Measurements from ENCODE around the gene SERP1.
"Not testable (repeated sequence)": the region's sequence is repeated elsewhere in the genome, so short reads cannot be mapped to it uniquely, and the experiment has no call there.

Gene SERP1

DNA sequence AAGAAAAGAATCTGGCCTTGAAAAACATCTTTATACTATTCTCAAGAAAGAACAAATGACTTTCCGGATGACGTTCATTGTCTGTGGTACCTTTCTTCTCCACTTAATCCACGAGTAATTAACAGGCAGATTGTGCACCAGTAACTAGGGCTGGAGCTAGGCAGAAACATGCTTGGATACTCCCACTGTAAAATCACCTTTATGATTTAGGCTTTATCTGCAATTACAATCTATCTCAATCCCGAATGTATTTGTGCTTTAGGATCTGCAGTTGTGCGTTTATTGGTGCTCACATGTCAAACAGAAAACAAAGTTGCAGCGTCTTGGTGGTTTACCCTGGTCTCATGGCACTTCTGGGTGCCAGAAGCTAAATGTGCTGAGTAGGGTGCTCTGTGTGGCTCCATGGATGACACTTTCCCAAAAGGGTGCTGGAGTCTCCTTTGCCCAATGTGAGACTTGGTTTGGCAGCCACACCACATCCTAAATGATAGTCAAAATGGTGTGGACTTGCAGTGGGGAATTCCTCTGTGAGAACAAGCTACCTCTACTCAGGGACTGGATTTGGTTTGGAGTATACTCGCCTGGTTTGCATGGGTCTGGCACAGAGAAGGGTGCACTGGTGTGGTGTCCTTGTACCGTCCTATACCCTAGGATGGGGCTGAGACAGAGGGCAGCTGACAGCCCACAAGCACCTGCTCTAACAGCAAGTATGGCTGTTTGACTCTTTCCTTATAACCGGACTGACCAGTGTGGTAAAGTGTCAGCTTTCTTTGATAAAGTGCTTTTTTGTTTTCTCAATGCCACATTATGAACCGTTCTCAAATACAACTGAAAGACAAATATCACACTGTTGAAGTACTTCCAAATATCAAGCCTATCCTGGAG is 7.7 kb downstream of the SERP1 start:
- DNase-seq (ENCODE audit: low read depth in 3 of 3), result no peak

DNA sequence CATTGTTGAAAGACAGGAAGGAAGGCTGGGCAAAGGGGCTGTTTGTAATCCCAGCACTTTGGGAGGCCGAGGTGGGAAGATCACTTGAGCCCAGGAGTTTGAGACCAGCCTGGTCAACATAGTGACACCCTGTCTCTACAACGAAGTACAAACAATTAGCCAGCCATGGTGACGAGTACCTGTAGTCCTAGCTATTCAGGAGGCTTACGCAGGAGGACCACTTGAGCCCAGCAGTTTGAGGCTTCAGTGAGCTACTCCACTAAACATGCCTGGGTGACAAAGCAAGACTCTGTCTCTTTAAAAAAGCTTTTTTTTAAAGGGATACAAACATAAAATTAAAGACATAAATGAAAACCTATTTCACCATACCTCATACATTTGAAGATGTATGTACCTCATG is 11.1 kb downstream of the SERP1 start:
- no peak for DNase-seq (ENCODE audit: low read depth in 3 of 3)

DNA sequence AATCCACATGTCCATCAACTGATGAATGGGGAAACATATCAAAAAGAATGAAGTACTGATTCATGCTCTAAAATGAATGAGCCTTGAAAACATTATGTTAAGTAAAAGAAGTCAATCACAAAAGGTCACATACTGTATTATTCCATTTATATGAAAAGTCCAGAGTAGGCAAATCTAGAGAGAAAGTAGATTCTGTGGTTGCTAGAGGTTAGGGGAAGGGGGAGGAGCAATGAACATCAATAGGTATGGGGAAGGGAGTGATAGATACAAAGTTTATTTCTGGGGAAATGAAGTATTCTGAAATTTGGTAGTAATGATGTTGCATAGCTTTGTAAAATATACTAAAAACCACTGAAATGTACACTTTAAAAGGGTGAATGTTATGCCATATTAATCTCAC is 14.5 kb downstream of the SERP1 start:
- DNase-seq (ENCODE audit: low read depth in 3 of 3), result no peak

DNA sequence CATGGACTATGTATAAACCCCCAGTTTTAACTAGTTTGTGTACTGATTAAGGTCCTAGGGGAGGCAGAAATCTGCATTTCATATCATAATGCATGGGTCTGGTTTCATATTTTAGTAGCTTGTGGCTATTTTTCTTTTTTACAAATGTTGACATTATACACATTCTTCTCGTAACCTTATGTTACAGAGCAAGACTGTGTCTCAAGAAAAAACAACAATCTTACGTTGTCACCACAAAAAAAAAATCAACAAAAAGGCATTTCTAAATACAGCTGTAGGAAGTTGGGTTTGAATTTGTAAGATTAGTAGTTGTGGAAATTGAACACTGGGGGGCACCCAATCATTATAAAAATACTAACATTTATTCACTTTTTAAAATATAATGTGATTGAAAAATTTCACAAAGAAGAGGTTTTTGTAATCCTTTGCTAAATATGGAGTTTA is 17.9 kb downstream of the SERP1 start:
- DNase-seq (ENCODE audit: low read depth in 3 of 3), result no peak

DNA sequence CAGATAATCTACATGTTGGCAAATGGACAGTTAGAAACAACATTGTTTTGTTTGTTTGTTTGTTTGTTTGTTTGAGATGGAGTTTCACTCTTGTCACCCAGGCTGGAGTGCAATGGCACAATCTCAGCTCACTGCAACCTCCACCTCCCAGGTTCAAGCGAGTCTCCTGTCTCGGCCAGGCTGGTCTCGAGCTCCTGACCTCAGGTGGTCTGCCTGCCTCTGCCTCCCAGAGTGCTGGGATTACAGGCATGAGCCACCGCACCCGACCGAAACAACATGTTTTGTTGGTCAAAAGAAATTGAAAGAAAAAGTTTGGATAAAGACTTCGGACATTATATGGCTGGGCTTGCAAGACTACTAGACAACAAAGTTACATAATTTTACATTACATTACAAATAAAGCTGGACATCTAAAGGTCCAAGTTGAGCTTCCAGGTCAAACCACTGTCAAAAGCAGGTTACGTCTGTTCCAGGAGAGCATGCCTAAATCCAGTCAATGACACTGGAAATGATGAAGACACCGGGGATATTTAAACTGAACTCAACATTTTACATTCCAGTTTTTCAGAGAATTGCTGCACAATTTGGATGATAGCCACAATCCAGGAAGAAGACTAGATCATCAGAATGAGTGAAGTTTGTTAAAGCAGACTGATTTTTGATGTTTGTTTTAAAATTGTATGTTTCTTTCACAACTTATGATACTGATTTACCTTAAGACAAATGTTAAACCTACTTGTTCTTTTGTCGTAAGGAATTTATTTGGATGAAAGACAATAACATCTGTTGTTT is 18.6 kb downstream of the SERP1 start:
- no peak for DNase-seq (ENCODE audit: low read depth in 3 of 3)

DNA sequence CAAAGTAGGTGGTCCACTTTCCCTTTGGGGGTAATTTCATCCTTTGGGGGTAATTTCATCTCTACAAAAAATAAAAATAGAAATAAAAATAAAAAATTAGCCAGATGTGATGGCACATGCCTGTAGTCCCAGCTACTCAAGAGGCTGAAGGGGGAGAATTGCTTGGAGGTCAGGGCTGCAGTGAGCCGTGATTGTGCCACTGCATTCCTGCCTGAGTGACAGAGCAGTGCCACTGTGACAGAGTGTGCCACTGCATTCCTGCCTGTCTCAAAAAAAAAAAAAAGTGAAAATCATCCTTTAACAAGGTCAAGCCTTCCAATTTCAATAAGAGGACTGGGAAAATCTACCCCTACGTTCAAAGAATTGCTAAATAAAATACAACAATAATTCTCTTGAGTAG is 22.8 kb downstream of the SERP1 start:
- DNase-seq (ENCODE audit: low read depth in 3 of 3), result no peak

DNA sequence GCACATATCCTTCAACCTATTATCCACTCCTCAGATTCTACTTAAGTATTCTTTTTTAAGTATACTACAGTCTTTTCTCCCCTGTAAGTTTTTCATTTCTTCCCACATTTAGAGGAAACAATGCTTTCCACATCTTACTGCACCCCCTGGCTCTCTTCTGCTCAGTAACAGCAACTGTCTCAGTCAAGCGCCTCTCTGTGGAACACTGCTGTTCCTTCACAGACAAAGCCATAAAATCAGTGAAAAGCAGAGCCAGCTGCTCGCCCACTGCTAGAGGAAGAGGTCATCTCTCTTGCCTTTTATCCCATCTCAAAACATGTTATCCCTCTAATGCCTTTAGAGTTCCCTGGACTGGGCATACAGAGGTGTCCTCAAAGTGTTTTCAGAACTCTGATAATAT is 24.8 kb downstream of the SERP1 start:
- DNase-seq (ENCODE audit: low read depth in 3 of 3), result no peak

DNA sequence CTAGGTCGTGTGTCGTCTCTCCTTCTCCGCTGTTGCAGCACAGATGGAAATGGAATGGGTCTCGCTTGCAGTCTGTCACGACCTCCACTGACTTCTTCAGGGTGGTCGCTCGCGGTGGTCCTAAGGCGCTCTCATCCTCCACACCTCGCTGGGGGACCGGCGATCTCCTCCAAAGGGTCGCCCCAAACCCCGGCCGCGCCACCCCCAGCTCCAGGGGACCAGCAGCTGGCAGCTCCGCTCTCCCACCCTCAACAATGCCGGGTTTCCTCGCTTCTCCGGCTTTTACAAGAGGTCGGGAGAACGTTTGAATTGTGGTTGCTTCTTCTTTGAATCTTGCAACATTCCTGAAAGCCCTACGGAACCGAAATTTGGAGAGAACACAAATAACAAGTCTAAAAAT is 25.9 kb downstream of the SERP1 start:
- no peak for DNase-seq (ENCODE audit: low read depth in 3 of 3)

DNA sequence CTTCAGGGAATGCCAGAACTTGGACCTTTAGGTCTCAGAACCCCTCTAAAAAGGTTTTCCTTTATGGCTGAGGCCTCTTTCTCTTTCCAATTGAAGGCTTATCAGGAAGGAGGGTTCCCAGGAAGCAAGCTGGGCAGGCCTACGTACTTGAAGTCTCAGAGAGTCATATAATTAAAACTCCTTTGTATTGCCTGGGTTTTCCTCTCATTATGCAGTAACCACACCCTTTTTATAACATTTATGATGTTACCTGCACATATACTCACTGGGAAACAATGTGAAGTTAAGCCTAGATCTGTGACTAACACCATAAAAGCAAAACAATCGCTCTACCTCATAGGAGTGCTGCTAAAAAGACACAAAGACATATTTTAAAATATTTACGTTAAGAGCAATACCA is 27.3 kb downstream of the SERP1 start:
- no peak for DNase-seq (ENCODE audit: low read depth in 3 of 3)

DNA sequence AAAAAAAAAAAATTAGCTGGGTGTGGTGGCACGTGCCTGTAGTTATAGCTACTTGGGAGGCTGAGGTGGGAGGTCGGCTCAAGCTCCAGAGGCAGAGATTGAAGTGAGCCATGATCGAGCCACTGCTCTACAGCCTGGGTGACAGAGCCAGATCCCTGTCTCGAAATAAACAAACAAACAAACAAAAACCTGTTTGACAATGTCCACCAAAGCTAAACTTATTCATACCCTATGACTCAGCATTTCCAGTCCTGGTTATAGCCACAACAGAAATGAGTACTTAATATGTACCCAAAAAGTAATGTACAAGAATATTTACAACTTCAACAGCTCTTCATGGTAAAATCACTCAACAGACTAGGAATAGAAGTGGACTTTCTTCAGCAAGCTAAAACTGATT is 31.1 kb downstream of the SERP1 start:
- no peak for DNase-seq (ENCODE audit: low read depth in 3 of 3)

DNA sequence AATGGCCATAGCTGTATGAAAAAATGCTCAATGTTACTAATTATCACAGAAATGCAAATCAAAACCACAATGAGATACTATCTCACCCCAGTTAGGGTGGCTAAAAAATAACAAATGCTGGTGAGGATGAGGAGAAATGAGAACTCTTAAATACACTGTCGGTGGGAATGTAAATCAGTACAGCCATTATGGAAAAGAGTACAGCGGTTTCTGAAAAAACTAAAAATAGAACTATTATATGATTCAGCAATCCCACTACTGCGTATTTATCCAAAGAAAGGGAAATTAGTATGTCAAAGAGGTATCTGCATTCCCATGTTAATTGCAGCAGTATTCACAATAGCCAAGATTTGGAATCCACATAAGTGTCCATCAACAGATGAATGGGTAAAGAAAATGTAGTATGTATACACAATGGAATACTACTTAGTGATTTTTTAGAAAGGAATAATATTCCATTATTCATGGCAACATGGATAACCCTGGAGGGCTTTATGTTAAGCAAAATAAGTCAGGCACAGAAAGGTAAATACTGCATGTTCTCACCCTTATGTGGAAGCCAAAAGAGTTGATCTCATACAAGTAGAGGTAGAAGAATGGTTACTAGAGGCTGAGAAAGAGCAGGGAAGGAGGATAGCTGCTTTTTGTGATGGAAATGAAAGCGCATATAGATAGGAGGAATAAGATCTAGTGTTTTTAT is 35.0 kb downstream of the SERP1 start:
- DNase-seq (ENCODE audit: low read depth in 3 of 3), result no peak

DNA sequence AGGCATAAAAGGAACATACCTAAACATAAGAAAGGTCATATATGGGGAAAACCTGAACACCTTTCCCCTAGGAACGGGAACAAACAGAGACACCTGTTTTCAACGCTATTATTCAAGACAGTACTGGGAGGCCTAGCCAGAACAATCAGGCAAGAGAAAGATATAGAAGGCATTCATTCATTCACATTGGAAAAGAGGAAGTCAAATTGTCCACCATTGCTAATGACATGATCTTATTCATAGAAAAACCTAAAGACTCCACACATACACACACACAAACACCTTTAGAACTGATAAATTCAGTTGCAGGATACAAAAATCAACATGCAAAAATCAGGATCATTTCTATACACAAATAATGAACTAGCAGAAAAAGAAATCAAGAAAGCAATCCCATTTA is 36.5 kb downstream of the SERP1 start:
- DNase-seq (ENCODE audit: low read depth in 3 of 3), result no peak

DNA sequence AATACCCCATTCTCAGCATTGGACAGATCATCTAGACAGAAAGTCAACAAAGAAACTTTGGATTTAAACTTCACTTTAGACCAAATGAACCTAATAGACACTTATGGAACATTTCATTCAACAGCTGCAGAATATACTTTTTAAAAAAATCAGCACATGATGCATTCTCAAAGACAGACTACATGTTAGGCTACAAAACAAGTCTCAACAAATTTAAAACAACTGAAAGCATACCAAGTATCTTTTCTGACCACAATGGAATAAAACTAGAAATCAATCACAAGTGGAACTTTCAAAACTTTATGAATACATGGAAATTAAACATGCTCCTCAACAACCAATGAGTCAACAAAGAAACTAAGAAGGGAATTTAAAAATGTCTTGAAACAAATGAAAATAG is 37.9 kb downstream of the SERP1 start:
- no peak for DNase-seq (ENCODE audit: low read depth in 3 of 3)

DNA sequence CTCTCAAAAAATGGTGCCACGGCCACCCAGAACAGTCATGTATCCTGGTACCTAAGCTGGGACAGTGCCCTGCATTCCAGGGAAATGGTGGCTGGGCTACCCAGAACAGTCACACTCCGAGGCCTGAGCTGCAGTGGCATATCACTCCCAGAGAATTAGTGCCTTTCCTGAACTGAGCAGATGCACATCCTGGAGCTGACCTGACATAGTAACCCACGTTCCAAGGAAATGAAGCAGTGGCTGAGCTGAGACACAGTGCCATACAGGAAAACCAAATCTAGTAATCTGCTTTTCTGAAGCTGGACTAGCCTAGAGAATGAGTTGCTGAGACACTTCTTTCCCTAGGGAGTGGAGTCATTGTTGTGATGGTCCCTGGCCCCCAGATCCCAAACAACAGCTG is 41.8 kb downstream of the SERP1 start:
- DNase-seq (ENCODE audit: low read depth in 3 of 3), result no peak

DNA sequence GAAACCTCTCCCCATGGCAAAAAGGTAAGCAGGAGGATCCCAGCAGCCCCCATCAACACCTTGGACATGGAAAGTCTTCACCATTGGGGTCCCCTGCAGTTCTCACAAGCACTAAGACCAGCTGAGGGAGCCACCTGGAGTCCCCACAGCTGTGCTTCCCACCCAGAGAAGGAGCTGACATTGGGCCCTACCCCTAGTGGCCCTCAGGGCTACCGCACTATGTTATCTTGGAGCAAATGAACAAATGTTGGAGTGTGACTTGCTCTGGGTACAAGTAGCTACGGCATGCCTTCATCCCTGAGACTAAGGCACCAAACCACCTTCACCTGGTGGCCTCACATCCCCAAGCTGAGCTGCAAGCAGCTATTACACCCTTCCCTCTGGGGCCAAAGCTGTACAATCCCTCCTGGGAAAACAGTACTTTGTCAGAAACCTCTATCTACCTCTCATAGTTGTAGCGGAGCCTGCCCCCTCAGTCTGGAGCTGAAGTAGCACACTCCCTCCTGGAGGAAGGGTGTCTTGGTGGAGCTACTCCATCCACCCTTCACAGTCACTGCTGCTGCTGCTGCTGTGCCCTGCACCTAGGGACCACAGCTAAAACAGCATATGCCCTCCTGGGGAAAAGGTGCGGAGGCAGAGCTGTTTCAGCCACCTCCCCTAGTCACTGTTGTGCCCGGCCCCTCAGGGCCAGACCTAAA is 42.7 kb downstream of the SERP1 start:
- DNase-seq (ENCODE audit: low read depth in 3 of 3), result no peak

DNA sequence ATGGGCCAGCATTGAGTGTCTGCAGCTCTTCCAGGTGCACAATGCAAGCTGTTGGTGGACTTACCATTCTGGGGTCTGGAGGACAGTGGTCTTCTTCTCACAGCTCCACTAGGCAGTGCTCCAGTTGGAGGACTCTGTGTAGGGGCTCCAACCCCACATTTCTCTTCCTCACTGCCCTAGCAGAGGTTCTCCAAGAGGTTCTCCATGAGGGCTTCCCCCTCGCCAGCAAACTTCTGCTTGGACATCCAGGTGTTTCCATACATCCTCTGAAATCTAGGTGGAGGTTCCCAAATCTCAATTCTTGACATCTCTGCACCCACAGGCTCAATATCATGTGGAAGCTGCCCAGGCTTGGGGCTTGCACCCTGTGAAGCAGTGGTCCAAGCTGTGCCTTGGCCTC is 45.3 kb downstream of the SERP1 start:
- DNase-seq (ENCODE audit: low read depth in 3 of 3), result not testable (repeated sequence)

DNA sequence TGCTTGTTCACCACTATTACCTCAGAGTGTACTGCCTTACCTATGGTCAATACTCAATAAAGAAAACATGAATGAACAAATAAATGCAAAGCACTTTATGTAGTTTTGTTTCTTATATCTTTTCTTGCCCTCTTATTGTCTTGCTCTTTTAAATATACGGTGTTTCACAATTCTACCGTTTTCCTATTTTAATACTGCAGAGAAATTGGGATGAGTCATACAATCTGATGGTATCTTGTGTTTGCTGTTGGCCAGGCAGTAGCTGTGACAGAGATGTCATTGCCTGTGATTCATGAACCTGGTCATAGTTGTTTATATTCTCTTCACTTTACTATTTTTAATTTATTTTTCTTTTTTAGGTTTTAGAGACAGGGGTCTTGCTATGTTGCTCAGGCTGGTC is 48.3 kb downstream of the SERP1 start:
- DNase-seq (ENCODE audit: low read depth in 3 of 3), result no peak

DNA sequence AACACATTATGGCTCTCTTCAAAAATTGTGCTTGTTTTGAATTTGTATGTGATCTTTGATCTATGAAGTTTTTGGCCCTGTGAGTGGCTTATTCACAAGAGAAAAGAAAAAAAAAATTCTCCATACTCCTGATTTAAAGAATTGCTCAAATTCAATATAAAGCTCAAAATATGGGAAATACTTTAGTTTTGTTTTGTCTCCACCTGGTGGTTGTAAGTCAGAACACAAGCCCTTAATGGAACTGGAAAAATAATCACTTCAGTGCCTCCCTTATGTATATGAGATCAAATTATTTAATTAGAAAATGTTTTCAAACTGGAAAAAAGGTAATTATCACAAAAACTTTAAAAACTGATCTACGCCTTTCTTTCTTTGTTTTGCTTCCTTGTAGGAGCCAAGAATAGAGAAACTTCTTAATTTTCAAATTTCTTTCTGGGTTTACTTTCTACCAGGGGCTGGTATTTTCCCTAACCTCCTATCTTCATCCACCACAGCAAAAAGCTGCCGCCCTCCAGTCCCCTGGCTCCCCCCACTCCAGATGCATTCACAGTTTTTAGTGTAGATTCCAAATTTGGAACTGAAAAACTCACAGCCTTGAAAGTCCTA is 50.6 kb downstream of the SERP1 start:
- DNase-seq (ENCODE audit: low read depth in 3 of 3), result peak in 1 of 3 donors; percentile 12

DNA sequence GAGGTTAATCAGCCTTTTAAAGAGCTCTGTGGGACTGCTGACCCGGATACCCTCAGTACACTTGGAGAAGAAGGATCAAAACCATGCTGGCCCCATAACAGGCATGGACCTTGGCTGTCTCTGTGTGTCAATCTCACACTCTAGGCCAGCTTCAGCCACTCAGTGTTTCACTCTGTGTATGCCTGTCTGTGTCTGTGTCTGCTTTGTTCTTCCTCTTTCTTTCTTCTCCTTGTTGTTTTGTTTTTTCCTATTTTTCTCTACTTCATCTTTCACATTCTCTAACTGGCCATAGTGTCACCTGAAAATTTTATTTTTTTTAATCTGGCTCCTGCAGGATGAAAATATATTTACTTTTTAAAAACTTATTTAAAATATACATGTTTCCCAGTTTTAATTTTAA is 51.1 kb downstream of the SERP1 start:
- DNase-seq (ENCODE audit: low read depth in 3 of 3), result no peak

DNA sequence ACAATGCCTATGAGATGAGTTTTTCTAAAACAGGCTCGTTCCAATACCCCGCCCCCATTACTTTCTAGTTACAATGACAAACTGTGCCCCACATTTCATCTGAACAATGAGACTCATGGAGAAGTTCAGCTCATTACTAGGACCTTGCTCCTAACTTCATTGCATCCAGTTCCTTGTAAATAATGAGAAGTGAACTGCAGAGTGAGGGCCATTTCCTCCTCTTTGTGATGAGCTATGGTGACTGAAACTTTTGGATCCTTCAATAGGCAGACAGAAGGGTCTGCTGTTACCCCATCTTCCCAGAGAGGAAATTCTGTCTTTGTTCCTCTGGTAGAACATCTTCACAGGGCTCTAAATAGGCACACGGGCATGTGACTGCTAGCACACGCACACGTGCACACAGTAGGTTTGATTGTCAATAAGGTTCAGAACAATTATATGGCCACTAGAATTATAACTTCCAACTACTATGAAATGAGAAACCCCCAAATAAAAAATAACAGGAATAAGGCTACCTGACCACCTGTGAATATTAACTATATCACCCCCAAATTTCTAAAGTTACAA is 51.8 kb downstream of the SERP1 start:
- no peak for DNase-seq (ENCODE audit: low read depth in 3 of 3)
